HL-60 (cell line): ENCODE results near the gene UNC13B.

Experiments
- DNase-seq, 2 experiments: peaks; one replicate each; pipeline ENCODE4 v3.0.0-alpha.2; 2010 to 2020; ENCODE audit warnings: low read depth in 1 of 2, low spot score in 1 of 2
- H3K27ac ChIP-seq: fragments of 250-450 bp; sonication (Bioruptor Pico); replicated peaks from 2 replicates; pipeline ENCODE4 v1.5.1; 2020; ENCODE audit warnings: mild to moderate bottlenecking, moderate library complexity
- H3K27me3 ChIP-seq: fragments of 250-450 bp; sonication (Bioruptor Pico); 2 replicates; pipeline ENCODE4 v1.5.1; 2021; ENCODE audit warnings: mild to moderate bottlenecking, moderate library complexity; ENCODE audit not compliant: insufficient read depth, poor library complexity, severe bottlenecking
- H3K4me3 ChIP-seq: replicated peaks from 2 replicates; pipeline ENCODE4 v1.5.1; 2011; ENCODE audit warnings: mild to moderate bottlenecking, control low read depth, low read length; ENCODE audit not compliant: insufficient read depth
- GABPA ChIP-seq: IDR thresholded peaks from 2 replicates; pipeline ENCODE4 v1.6.1; 2012; ENCODE audit warnings: low read depth
- POLR2AphosphoS5 ChIP-seq: IDR thresholded peaks from 2 replicates; pipeline ENCODE4 v1.6.1; 2012; ENCODE audit warnings: low read depth
- SPI1 ChIP-seq: IDR thresholded peaks from 2 replicates; pipeline ENCODE4 v1.6.1; 2012; ENCODE audit warnings: low read depth, mild to moderate bottlenecking, borderline replicate concordance
- TF ChIP-seq, protein P1 (sequence below): IDR thresholded peaks from one replicate; pipeline ENCODE4 v1.5.1; 2011; ENCODE audit warnings: low read length, control low read depth, inconsistent platforms; ENCODE audit not compliant: insufficient read depth
- TF ChIP-seq, protein P2 (sequence below): IDR thresholded peaks from 2 replicates; pipeline ENCODE4 v1.6.1; 2012; ENCODE audit warnings: low read depth; ENCODE audit not compliant: insufficient replicate concordance

Gene UNC13B

DNA sequence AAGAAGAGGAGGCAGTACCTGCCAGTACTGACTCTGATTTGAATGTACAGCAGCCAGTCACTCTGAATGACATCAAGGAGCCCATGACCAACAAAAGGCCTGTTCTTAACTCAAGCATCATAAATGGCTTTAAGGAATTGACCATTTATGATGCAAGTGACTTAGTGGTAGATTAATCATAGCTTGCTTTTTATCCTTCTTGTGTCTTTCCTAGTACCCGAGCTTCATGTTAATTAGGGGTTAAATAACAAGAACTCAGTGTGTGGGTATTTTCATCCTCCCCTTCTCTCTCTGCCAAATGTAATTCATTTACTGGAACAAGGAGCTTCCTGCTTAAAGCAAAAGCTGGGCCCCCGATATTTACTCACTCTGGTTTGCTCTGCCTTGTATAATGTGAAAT, 146.5 kb downstream of the UNC13B start:
- no peak overlapping the region for H3K27ac ChIP-seq
- TF ChIP-seq POLR2AphosphoS5 (no peak), GABPA (no peak)
- TF ChIP-seq, protein P1, sequence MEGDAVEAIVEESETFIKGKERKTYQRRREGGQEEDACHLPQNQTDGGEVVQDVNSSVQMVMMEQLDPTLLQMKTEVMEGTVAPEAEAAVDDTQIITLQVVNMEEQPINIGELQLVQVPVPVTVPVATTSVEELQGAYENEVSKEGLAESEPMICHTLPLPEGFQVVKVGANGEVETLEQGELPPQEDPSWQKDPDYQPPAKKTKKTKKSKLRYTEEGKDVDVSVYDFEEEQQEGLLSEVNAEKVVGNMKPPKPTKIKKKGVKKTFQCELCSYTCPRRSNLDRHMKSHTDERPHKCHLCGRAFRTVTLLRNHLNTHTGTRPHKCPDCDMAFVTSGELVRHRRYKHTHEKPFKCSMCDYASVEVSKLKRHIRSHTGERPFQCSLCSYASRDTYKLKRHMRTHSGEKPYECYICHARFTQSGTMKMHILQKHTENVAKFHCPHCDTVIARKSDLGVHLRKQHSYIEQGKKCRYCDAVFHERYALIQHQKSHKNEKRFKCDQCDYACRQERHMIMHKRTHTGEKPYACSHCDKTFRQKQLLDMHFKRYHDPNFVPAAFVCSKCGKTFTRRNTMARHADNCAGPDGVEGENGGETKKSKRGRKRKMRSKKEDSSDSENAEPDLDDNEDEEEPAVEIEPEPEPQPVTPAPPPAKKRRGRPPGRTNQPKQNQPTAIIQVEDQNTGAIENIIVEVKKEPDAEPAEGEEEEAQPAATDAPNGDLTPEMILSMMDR: no peak
- H3K27me3 ChIP-seq: no peaks in the 10 kb centered on the region
- H3K4me3 ChIP-seq: no peak overlapping the region
- DNase-seq: no peak

DNA sequence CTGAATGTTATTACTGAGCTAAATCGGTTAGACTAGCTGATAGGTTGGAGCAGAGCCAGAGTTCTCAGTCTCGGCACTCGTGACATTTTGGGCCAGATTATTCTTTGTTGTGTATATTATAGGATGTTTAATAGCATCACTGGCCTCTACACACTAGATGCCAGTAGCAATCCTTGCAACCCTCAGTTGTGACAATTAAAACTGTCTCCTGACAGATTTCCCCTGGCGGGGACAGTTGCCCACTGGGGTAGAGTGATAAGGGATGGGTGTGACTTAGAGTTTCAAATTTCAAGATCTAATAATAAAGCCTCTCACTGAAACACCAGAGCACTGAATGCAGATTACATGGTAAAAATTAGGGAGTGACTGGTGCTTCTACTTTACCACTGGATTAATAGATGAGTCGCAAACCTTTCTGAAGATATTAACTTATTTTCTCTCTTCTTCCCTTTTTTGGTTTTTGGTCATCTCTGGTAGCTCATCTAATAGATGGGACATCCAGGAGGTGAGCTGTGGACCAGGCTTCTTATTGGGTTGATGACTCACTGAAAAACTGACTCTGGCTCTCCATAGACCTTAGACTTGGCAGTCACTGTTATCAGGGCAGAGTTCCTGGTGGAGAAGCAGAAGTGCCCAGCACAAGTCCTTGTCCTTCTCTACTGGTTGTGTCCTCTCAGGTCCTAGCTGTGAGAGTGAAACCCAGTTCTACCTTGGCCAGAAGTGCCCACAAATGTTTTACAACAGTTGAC, 150.3 kb downstream of the UNC13B start:
- Histone ChIP-seq H3K27me3 (no peaks in the 10 kb centered on the region), H3K27ac (no peak overlapping the region), H3K4me3 (no peak overlapping the region)
- TF ChIP-seq SPI1: no peak
- TF ChIP-seq POLR2AphosphoS5: no peak
- TF ChIP-seq GABPA: no peak
- TF ChIP-seq, protein P1: no peak
- TF ChIP-seq, protein P2, sequence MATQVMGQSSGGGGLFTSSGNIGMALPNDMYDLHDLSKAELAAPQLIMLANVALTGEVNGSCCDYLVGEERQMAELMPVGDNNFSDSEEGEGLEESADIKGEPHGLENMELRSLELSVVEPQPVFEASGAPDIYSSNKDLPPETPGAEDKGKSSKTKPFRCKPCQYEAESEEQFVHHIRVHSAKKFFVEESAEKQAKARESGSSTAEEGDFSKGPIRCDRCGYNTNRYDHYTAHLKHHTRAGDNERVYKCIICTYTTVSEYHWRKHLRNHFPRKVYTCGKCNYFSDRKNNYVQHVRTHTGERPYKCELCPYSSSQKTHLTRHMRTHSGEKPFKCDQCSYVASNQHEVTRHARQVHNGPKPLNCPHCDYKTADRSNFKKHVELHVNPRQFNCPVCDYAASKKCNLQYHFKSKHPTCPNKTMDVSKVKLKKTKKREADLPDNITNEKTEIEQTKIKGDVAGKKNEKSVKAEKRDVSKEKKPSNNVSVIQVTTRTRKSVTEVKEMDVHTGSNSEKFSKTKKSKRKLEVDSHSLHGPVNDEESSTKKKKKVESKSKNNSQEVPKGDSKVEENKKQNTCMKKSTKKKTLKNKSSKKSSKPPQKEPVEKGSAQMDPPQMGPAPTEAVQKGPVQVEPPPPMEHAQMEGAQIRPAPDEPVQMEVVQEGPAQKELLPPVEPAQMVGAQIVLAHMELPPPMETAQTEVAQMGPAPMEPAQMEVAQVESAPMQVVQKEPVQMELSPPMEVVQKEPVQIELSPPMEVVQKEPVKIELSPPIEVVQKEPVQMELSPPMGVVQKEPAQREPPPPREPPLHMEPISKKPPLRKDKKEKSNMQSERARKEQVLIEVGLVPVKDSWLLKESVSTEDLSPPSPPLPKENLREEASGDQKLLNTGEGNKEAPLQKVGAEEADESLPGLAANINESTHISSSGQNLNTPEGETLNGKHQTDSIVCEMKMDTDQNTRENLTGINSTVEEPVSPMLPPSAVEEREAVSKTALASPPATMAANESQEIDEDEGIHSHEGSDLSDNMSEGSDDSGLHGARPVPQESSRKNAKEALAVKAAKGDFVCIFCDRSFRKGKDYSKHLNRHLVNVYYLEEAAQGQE: no peak
- DNase-seq: no peak

- no peaks in the 10 kb centered on the region for H3K27me3 ChIP-seq
- TF ChIP-seq SPI1 (no peak), POLR2AphosphoS5 (no peak), GABPA (no peak)
- TF ChIP-seq, protein P2: no peak
- TF ChIP-seq, protein P1: no peak
- no peak overlapping the region for H3K27ac ChIP-seq
- no peak for DNase-seq
- no peak overlapping the region for H3K4me3 ChIP-seq
These were observed 151.7 kb downstream of the UNC13B start for GRCh38 chr9:35313460-35313859.

- no peak for DNase-seq
- H3K27ac ChIP-seq: no peak overlapping the region
- H3K4me3 ChIP-seq: no peak overlapping the region
- H3K27me3 ChIP-seq: no peaks in the 10 kb centered on the region
- TF ChIP-seq, protein P1: no peak
- TF ChIP-seq SPI1 (no peak), GABPA (no peak), POLR2AphosphoS5 (no peak)
- TF ChIP-seq, protein P2: no peak
These were observed 152.1 kb downstream of the UNC13B start for GRCh38 chr9:35313916-35314315.
